ENCODE results near the gene LRP8.
A peak's percentile ranks its signal among the peaks of the same experiment; 100 is the strongest.
"Not testable (repeated sequence)": the region's sequence is repeated elsewhere in the genome, so short reads cannot be mapped to it uniquely, and the experiment has no call there.

Gene LRP8

DNA sequence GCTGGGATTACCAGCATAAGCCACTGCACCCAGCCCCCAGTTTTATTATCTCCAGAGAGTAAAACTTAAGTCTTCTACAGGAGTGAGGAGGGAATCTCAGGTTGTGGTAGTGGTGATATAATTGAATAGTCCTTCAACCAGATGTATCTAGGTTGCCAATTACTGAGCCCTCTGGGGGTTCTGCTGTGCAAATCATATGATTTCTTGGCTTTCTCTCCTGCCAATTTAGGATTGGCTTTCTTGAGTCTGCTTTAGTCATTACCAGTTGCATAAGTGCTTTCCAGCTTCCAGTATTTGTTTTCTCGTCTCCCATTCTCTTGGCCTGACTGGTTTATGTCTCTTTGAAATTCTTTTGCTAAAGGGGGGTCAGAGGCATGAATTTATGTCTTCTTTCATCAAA lies 120.1 kb downstream of the LRP8 start:
- DNase-seq (ENCODE audit: low read depth), result no peak

DNA sequence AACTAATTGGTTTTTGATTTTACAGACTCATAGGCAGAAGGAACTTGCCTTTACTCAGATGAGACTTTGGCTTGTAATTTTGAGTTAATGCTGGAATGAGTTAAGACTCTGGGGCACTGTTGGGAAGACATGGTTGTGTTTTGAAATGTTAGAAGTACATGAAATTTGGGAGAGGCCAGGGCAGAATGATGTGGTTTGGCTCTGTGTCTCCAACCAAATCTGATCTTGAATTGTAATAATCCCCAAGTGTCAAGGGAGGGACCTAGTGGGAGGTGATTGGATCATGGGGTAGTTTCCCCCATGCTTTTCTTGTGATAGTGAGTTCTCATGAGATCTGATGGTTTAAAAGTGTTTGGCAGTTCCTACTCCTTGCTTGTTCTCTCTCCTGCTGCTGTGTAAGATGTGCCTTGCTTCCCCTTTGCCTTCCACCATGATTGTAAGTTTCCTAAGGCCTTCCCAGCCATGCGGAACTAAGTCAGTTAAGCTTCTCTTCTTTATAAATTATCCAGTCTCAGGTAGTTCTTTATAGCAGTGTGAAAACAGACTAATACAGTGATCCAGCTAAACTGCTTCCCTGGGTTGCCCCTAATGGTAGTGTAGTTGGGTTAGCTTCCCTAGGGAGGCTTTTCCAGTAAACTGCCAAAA lies 121.0 kb downstream of the LRP8 start:
- DNase-seq (ENCODE audit: low read depth), result no peak

DNA sequence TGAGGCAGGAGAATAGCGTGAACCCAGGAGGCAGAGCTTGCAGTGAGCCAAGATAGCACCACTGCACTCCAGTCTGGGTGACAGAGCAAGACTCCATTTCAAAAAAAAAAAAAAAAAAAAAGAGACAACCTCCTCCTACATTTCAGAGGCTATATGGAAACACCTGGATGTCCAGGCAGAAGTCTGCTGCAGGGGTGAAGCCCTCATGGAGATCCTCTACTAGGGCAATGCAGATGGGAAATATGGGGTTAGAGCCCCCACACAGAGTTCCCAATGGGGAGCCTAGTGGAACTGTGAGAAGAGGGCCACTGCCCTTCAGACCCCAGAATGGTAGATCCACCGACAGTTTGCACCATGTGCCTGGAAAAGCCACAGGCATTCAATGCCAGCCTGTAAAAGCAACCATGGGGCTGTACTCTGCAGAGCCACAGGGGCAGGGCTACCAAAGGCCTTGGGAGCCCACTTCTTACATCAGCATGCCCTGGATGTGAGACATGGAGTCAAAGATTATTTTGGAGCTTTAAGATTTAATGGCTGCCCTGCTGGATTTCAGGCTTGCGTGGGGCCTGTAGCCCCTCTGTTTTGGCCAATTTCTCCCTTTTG lies 121.7 kb downstream of the LRP8 start:
- not testable (repeated sequence) for DNase-seq (ENCODE audit: low read depth)

DNA sequence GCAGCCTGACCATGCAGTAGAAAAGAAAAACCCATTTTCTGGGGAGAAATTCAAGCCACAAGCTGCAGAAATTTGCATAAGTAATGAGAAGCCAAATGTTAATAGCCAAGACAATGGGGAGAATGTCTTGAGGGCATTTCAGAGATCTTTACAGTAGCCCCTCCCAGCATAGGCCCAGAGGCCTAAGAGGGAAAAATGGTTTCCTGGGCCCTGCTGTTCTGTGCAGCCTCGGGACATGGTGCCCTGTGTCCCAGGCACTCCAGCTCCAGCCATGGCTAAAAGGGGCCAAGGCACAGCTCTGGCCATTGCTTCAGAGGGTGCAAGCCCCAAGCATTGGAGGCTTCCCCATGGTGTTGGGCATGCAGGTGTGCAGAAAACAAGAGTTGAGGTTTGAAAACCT lies 122.4 kb downstream of the LRP8 start:
- not testable (repeated sequence) for DNase-seq (ENCODE audit: low read depth)

DNA sequence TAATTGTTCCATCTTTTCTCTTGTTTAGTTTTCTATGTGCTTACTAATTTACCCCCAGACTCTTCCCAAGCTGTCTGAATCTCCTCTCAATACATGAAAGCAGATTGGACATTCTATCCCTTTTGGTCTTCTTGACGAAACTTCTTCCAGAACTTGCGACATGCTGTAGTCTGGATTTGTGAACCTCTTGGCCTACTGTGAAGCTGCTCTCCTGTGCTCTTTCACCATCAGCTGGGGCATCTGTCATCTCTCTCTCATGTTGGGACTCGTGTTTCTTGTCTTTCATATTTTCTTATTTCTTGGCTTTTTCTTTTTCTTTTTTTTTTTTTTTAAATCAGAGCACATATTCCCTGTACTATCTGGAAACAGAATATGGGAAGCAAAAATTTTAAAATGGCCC lies 124.4 kb downstream of the LRP8 start:
- DNase-seq (ENCODE audit: low read depth), result no peak

DNA sequence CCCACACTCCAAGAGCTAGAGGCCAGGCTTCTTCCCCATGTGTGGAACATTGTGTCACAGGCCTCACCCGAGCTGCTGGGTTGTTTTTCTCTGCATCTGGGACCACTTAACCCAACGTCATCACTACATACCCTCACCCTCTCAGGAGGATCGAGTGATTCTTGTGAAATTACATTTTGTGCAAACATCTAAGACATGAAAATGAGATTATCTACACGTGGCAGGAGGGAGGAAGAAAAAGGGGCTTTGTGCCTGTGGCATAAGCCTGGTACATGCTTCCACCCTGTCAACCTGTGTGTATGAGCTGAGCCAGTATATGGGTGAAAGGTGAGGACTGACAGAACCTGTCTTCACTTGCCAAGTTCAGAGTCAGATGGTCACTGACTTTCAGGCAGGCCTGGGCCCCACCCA lies 129.6 kb downstream of the LRP8 start:
- peak; percentile 58 for DNase-seq (ENCODE audit: low read depth)

DNA sequence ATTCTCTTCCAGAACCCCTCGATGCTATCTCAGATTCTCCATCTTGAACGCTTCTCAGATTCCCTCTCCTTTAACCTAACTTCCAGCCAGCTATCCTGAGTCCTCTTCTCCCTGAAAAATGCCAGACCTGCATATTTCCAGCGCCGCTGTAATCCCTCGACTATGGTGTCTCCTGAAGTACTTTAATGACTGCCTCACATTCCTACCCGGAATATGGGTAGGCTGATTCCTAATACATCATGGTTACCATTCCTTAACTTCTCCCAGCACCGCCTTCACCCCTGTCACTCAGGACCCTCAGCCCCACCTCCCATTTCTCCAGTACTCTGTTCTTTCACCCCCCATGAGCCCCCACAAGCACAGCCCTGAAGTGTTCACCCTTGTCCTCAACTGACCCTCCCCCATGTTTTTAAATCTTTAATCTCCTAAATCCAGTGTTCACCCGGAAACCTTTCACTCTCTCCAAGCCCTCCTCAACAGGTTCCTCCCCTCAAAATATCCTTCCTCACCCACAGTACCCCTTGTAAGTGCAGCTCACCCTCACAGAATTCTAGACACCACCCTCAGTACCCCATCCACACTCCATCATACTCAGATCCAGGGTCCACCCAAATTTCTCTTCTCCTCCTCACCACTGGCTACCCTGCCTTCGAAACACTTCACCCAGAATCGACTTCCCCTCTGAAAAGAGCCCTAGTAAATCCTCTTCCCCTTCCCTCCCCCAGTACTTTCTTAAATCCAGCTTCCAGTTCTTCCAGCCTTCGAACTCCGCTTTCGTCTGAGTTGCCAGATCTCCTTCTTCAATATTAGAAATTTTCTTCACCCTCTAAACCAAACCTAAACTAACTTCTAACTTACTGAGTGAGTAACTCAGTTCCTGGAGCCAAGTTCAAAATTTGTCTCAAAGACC lies 130.3 kb downstream of the LRP8 start:
- no peak for DNase-seq (ENCODE audit: low read depth)

DNA sequence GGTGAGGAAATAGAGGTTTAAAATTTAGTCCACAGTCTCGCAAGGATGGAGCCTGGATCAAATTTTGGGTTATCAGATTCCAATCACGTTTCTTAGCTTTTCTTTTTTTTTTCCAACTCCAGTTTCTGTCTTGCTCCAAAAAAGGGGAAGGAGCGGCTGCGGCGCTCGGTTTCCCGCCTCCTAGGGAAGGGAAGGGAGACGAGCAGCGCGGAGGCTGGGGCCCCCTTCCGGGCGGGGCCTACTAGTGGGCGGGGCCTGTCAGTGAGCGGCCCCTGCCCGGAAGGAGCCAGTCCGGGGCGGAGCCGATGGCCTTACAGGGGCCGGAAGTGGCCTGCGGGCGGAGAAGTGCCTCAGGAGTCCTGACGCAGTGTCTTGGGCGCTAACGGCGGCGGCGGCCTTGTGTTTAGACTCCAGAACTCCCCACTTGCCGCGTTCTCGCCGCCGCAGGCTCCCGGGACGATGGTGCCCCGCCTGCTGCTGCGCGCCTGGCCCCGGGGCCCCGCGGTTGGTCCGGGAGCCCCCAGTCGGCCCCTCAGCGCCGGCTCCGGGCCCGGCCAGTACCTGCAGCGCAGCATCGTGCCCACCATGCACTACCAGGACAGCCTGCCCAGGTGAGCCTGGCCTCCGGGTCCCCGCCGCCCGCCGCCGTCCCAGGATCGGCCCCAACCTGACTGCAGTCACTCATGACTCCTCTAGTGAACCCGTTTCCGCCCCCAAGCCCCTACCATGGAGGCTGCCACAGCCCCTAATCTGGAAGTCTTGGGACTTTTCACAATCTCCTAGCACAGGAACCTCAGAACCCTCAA lies 131.2 kb downstream of the LRP8 start, which contains the start of gene CPT2:
CPT2 (plus strand) TSS at position 340 of the 806 bp plus-strand sequence; CDS start at position 460, 120 bp downstream.
- DNase-seq (ENCODE audit: low read depth), result peak; percentile 80

DNA sequence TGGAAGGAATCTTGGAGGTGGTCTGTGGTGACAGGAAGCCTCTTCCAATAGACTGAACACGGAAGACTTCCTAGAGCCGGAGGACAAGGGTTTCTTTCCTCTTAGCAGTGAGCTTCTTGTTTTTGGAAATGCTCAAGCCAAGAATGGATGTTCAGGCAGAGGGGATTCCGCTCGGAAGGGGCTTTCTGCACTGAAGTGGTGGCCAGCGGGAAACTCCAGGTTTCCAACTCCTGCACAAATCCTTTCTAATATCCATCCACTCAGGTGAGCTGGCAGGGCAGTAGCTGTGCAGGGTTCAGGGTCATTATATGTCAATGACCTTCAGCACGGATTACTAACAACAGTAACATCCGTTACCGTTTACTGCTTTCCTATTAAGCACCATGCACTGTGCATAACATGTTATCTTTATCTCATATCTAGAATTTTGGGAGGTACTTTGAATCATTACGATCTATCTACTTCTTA lies 131.8 kb downstream of the LRP8 start:
- no peak for DNase-seq (ENCODE audit: low read depth)

DNA sequence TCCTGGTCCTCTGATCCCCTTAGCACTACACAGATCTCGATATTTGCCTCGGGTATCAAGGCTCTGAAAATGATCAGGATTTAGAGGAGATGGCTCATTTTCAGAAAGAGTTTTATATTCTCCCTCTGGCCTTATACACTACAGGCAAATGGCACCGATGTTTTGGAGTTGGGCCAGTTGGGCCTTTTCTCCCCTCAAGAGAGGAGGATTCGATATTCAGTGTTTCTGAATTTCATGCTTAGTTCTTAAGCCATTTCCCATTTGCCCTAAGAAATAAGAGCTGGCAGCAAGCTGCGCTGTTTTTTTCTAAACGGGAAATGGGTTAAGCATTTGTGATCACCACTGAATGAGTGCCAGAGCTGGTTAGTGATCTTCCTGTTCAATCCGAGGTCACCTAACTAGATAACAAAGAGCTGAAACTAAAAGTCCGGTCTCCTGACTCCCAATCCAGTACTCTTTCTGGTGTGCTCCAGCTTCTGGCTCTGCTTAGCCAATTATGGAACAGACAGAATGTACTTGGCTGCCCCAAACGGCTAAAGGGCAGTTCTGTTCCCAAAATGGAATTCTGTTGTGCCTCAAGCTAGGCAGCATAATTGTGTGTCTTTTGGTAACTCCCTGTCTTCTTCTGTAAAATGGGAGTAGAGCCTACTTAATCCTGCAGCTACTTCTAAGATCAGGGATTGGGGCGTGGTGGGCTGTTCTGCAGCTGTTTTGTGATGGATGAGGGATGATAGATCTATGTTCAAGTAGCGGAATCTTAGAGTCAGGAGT lies 132.4 kb downstream of the LRP8 start:
- DNase-seq (ENCODE audit: low read depth), result no peak

All from GM04504 (cell line).